Measurements from ENCODE around the gene ZYG11A.
"Not testable (repeated sequence)": the region's sequence is repeated elsewhere in the genome, so short reads cannot be mapped to it uniquely, and the experiment has no call there.

The ZYG11A gene

GRCh38 chr1:52836035-52836434, 6.5 kb upstream of the ZYG11A start:
- H3K4me3 ChIP-seq = no peak overlapping the region
- no peak overlapping the region for H3K9ac ChIP-seq
- TF ChIP-seq Cebpa-rat (IDR thresholded peaks at IDR 0.05) = no peak
- H3K36me3 ChIP-seq = no peaks in the 10 kb centered on the region
- no peaks in the 10 kb centered on the region for H3K9me3 ChIP-seq (replicated peaks in 1 of 11)
- H3K4me2 ChIP-seq = no peak overlapping the region
- H3K4me1 ChIP-seq = no peaks in the 10 kb centered on the region
- H3K27me3 ChIP-seq = peaks cover 0 to under 1% (median 0%) of the 10 kb centered on the region in 11 experiments; a peak in 4 of 22 replicates
- H4K20me1 ChIP-seq = no peaks in the 10 kb centered on the region
- H3K27ac ChIP-seq = no peak overlapping the region

GRCh38 chr1:52839175-52839574, 3.4 kb upstream of the ZYG11A start:
- not testable (repeated sequence) for H3K4me3 ChIP-seq, H3K27ac ChIP-seq, H3K9ac ChIP-seq, H4K20me1 ChIP-seq, H3K4me1 ChIP-seq, H3K36me3 ChIP-seq, H3K4me2 ChIP-seq
- Histone ChIP-seq H3K9me3 (replicated peaks in 1 of 11) (peaks cover 14 to 17% (median 16%) of the 10 kb centered on the region in 11 experiments), H3K27me3 (peaks cover 23 to 32% (median 28%) of the 10 kb centered on the region in 11 experiments)

GRCh38 chr1:52845119-52845518, 2.6 kb downstream of the ZYG11A start:
- not testable (repeated sequence) for H3K4me1 ChIP-seq, H3K36me3 ChIP-seq, H3K27ac ChIP-seq, H4K20me1 ChIP-seq, H3K4me2 ChIP-seq, H3K4me3 ChIP-seq, H3K9ac ChIP-seq
- H3K9me3 ChIP-seq (replicated peaks in 1 of 11) = peaks cover 14 to 17% (median 16%) of the 10 kb centered on the region in 11 experiments
- peaks cover 23 to 33% (median 28%) of the 10 kb centered on the region in 11 experiments for H3K27me3 ChIP-seq

GRCh38 chr1:52848423-52848822, 5.9 kb downstream of the ZYG11A start:
- Histone ChIP-seq H3K4me2 (no peak overlapping the region), H3K9me3 (replicated peaks in 1 of 11) (peaks cover 4 to 7% (median 6%) of the 10 kb centered on the region in 11 experiments; a peak in 21 of 22 replicates), H4K20me1 (no peaks in the 10 kb centered on the region), H3K36me3 (no peaks in the 10 kb centered on the region), H3K27ac (no peak overlapping the region), H3K9ac (no peak overlapping the region), H3K4me1 (no peaks in the 10 kb centered on the region), H3K4me3 (no peak overlapping the region), H3K27me3 (peaks cover 6 to 9% (median 8%) of the 10 kb centered on the region in 11 experiments)
- no peak for TF ChIP-seq Cebpa-rat (IDR thresholded peaks at IDR 0.05)

GRCh38 chr1:52850951-52851350, 8.4 kb downstream of the ZYG11A start:
- no peaks in the 10 kb centered on the region for H3K27me3 ChIP-seq
- H3K4me1 ChIP-seq = no peaks in the 10 kb centered on the region
- H3K4me3 ChIP-seq = no peak overlapping the region
- H3K9ac ChIP-seq = no peak overlapping the region
- no peak overlapping the region for H3K4me2 ChIP-seq
- no peaks in the 10 kb centered on the region for H3K9me3 ChIP-seq (replicated peaks in 1 of 11)
- H3K36me3 ChIP-seq = no peaks in the 10 kb centered on the region
- TF ChIP-seq Cebpa-rat (IDR thresholded peaks at IDR 0.05) = no peak
- no peaks in the 10 kb centered on the region for H4K20me1 ChIP-seq
- H3K27ac ChIP-seq = no peak overlapping the region

GRCh38 chr1:52852854-52853253, 10.3 kb downstream of the ZYG11A start:
- no peak overlapping the region for H3K4me3 ChIP-seq
- no peaks in the 10 kb centered on the region for H3K36me3 ChIP-seq
- H3K27me3 ChIP-seq = no peaks in the 10 kb centered on the region
- TF ChIP-seq Cebpa-rat (IDR thresholded peaks at IDR 0.05) = no peak
- no peaks in the 10 kb centered on the region for H4K20me1 ChIP-seq
- H3K9ac ChIP-seq = no peak overlapping the region
- H3K9me3 ChIP-seq (replicated peaks in 1 of 11) = no peaks in the 10 kb centered on the region
- H3K4me1 ChIP-seq = no peaks in the 10 kb centered on the region
- H3K27ac ChIP-seq = no peak overlapping the region
- H3K4me2 ChIP-seq = no peak overlapping the region

GRCh38 chr1:52855584-52855983, 13.0 kb downstream of the ZYG11A start:
- Histone ChIP-seq H4K20me1 (no peaks in the 10 kb centered on the region), H3K27ac (no peak overlapping the region), H3K27me3 (no peaks in the 10 kb centered on the region), H3K36me3 (no peaks in the 10 kb centered on the region), H3K9ac (no peak overlapping the region), H3K4me1 (no peaks in the 10 kb centered on the region), H3K4me2 (no peak overlapping the region), H3K4me3 (no peak overlapping the region), H3K9me3 (replicated peaks in 1 of 11) (no peaks in the 10 kb centered on the region)
- no peak for TF ChIP-seq Cebpa-rat (IDR thresholded peaks at IDR 0.05)

- no peak for TF ChIP-seq Cebpa-rat (IDR thresholded peaks at IDR 0.05)
- H3K4me1 ChIP-seq = no peaks in the 10 kb centered on the region
- H3K4me3 ChIP-seq = no peak overlapping the region
- no peak overlapping the region for H3K27ac ChIP-seq
- no peak overlapping the region for H3K9ac ChIP-seq
- H4K20me1 ChIP-seq = no peaks in the 10 kb centered on the region
- no peaks in the 10 kb centered on the region for H3K27me3 ChIP-seq
- no peak overlapping the region for H3K4me2 ChIP-seq
- no peaks in the 10 kb centered on the region for H3K9me3 ChIP-seq (replicated peaks in 1 of 11)
- H3K36me3 ChIP-seq = no peaks in the 10 kb centered on the region
Observed at GRCh38 chr1:52856026-52856425, 13.5 kb downstream of the ZYG11A start.

GRCh38 chr1:52857443-52857842, 14.9 kb downstream of the ZYG11A start:
- Histone ChIP-seq H3K9me3 (replicated peaks in 1 of 11) (no peaks in the 10 kb centered on the region), H3K4me1 (no peaks in the 10 kb centered on the region), H3K27me3 (no peaks in the 10 kb centered on the region), H3K4me2 (no peak overlapping the region), H4K20me1 (no peaks in the 10 kb centered on the region), H3K36me3 (no peaks in the 10 kb centered on the region), H3K4me3 (no peak overlapping the region), H3K9ac (no peak overlapping the region), H3K27ac (no peak overlapping the region)
- no peak for TF ChIP-seq Cebpa-rat (IDR thresholded peaks at IDR 0.05)

- Histone ChIP-seq H3K4me2 (no peak overlapping the region), H3K4me3 (no peak overlapping the region), H3K27me3 (no peaks in the 10 kb centered on the region), H3K36me3 (no peaks in the 10 kb centered on the region), H3K9ac (no peak overlapping the region), H4K20me1 (no peaks in the 10 kb centered on the region), H3K9me3 (replicated peaks in 1 of 11) (no peaks in the 10 kb centered on the region), H3K27ac (no peak overlapping the region), H3K4me1 (no peaks in the 10 kb centered on the region)
- no peak for TF ChIP-seq Cebpa-rat (IDR thresholded peaks at IDR 0.05)
Observed at GRCh38 chr1:52862666-52863458, 20.3 kb downstream of the ZYG11A start.
